Activated CD4-positive, alpha-beta T cell treated with anti-CD3 and anti-CD28 coated beads, Interleukin-2, Interleukin-4, amounts not matched to agents 100 ng/mL and 50 ng/mL, durations not matched to agents 16 hours and 8 hours (primary cell): ENCODE results near the gene KIF6.

Experiments
- DNase-seq: peaks from one replicate; pipeline ENCODE4 v3.0.0-alpha.2; 2020; ENCODE audit warnings: low spot score

The KIF6 gene

GRCh38 chr6:39378175-39378959 is 346.8 kb downstream of the KIF6 start:
- no peak for DNase-seq

- no peak for DNase-seq
Observed at GRCh38 chr6:39377539-39377950, 347.7 kb downstream of the KIF6 start.

- DNase-seq = no peak
Observed at GRCh38 chr6:39375405-39375804, 349.8 kb downstream of the KIF6 start.

- no peak for DNase-seq
Observed at GRCh38 chr6:39370390-39370789, 354.8 kb downstream of the KIF6 start.

- DNase-seq = no peak
Observed at GRCh38 chr6:39369987-39370386, 355.2 kb downstream of the KIF6 start.

- DNase-seq = no peak
Observed at GRCh38 chr6:39367700-39368099, 357.5 kb downstream of the KIF6 start.

- no peak for DNase-seq
Observed at GRCh38 chr6:39366931-39367618, 358.1 kb downstream of the KIF6 start.

- DNase-seq = no peak
Observed at GRCh38 chr6:39365281-39366074, 359.7 kb downstream of the KIF6 start.

GRCh38 chr6:39363280-39363679 is 361.9 kb downstream of the KIF6 start:
- no peak for DNase-seq

- no peak for DNase-seq
Observed at GRCh38 chr6:39362487-39362865, 362.7 kb downstream of the KIF6 start.

GRCh38 chr6:39361657-39362486 is 363.3 kb downstream of the KIF6 start:
- peak; percentile 53 for DNase-seq

GRCh38 chr6:39360378-39360777 is 364.8 kb downstream of the KIF6 start:
- DNase-seq = no peak

- DNase-seq = no peak
Observed at GRCh38 chr6:39357998-39358686, 367.1 kb downstream of the KIF6 start.

- DNase-seq = no peak
Observed at GRCh38 chr6:39353698-39354315, 371.4 kb downstream of the KIF6 start.

- no peak for DNase-seq
Observed at GRCh38 chr6:39350723-39351505, 374.3 kb downstream of the KIF6 start.

- no peak for DNase-seq
Observed at GRCh38 chr6:39348740-39349139, 376.5 kb downstream of the KIF6 start.

- DNase-seq = peak; percentile 57
Observed at GRCh38 chr6:39347906-39348585, 377.2 kb downstream of the KIF6 start.

- no peak for DNase-seq
Observed at GRCh38 chr6:39347206-39347605, 378.0 kb downstream of the KIF6 start.

- no peak for DNase-seq
Observed at GRCh38 chr6:39344821-39345280, 380.4 kb downstream of the KIF6 start.
